ENCODE measurements around the gene GARIN3.
"Not testable (repeated sequence)": the region's sequence is repeated elsewhere in the genome, so short reads cannot be mapped to it uniquely, and the experiment has no call there.

GARIN3 gene

DNA sequence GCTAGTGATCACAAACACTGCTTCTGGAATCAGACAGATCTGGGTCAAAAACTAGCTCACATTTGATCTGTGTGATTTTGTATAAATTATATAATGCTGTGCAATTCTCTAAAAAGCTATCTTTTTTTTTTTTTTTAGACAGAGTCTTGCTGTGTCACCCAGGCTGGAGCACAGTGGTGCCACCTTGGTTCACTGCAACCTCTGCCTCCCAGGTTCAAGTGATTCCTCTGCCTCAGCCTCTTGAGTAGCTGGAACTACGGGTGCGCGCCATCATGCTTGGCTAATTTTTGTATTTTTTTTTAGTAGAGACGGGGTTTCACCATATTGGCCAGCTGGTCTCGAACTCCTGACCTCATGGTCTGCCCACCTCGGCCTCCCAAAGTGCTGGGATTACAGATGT, 19.1 kb upstream of the GARIN3 start:
- not testable (repeated sequence) for DNase-seq (ENCODE audit: low spot score)

DNA sequence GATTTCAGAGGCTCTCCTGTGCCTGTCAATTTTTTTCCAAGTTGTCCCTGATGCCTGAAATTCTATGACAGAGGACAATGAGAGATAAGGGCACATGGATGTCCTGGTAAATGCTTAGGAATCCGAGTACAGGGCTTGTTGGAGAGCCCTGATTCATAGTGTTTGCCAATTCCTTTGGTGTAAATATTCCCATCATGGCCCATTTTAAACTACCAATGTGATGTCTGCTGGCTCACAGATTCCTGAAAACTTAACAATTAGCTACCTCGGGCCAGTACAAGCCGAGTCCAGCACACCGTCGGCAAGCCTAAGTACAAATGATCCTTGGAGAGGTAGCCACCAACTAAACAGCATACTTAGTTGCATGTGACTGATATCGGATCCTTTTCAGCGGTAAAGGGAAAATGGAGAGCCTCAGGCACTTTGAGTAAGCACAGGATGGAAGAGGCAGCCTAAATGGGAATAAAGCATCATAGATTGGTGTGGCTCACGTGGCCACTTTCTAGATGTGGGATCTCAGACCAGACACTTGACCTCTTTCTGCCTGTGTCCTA, 18.1 kb upstream of the GARIN3 start:
- DNase-seq (ENCODE audit: low spot score): no peak

DNA sequence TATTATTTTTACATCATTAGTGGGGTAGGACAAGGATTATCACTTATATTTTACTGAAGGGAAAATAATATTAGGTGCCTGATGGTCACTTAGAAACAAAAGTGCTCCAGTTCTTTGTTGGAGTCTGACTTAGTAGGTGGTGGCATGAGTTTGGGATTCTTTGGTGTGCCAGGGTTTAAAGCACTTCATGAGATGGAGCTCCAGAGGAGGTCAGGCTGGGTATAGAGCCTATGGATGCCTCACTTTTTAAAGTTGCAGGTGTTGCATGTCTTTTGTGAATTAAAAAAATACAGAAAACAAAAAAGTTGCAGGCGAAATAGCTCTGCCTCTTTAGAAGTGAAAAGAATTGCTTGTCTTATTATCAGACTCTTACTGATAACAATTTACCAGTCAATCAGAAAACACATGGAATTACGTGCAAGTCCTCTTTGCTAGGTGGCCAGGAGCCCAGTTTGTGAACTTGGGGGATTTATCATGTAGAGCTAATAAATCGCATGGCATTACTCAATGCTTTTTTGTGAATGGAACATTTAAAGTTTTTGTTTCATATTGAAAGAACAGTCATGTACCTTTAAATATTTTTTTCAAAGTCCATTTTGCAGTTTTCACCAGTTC, 16.2 kb upstream of the GARIN3 start:
- DNase-seq (ENCODE audit: low spot score): no peak

DNA sequence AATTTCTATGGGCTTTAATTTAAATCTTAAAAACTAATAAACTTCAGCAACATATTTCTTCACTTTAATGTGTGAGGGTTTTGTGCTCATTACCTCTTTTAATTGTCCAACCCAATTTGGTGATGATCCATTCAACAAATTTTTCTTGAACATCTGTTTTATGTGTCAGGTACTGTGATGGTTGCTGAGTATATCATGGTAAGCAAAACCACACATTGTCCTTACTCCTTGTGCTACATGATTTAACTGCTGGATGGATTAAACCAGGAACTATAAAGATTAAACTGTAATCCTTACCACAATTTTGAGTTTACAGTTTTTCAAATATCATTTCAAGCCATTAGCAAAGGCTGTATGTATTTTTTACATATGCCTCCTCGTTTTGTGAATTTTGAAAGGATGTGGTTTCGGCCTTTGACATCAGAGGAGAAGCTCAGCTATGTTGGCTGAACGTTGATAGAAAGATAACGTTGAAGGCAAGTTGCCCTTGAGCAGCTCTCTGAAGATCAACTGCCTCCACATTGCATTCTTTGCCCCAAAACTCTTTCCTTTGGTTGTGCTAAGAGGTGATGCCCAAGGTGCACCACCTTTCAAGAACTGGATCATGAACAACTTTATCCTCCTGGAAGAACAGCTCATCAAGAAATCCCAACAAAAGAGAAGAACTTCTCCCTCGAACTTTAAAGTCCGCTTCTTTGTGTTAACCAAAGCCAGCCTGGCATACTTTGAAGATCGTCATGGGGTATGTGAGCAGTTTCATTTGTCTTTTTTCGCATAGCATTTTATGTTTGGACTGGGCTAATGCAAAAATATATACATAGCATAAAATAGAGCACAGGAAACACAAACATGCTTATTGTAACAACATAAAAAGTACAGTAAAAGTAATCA, 14.6 kb upstream of the GARIN3 start, which contains the start of gene ITK:
ITK (plus strand) TSS at position 467 of the 891 bp plus-strand sequence; CDS start at position 605, 138 bp downstream.
- no peak for DNase-seq (ENCODE audit: low spot score)

DNA sequence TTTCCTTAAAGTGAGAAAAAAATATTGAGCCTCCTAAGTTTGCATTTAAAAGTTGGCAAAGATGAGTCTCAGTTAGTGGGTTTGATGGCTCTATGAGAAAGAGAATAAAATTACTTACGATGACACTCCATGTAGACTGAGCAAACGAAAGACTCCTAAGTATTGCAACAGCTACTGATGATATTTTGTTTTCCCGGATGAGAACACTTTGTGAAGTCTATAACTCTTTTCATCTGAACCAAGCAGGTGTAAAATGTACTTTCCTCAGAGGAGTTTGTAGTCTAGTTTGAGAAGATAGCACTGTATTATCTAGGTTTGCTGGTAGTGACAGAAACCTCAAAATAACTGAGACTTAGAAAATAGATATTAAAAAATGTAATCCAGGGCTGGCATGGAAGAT, 12.9 kb upstream of the GARIN3 start:
- no peak for DNase-seq (ENCODE audit: low spot score)

DNA sequence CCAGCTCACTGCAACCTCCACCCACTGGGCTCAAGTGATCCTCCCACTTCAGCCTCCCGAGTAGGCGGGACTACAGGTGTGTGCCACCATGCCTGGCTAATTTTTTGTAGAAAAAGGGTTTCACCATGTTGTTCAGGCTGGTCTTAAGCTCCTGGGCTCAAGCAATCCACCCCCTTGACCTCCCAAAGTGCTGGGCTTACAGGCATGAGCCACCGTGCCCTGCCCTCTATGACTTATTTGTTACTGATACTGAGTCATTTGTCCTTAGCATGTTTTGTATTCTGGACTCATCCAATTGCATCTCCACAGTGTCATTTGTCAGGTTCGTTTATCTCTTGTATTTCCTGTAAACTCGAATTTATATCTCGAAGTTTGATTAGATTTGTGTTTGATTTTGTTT, 11.9 kb upstream of the GARIN3 start:
- DNase-seq (ENCODE audit: low spot score): no peak

DNA sequence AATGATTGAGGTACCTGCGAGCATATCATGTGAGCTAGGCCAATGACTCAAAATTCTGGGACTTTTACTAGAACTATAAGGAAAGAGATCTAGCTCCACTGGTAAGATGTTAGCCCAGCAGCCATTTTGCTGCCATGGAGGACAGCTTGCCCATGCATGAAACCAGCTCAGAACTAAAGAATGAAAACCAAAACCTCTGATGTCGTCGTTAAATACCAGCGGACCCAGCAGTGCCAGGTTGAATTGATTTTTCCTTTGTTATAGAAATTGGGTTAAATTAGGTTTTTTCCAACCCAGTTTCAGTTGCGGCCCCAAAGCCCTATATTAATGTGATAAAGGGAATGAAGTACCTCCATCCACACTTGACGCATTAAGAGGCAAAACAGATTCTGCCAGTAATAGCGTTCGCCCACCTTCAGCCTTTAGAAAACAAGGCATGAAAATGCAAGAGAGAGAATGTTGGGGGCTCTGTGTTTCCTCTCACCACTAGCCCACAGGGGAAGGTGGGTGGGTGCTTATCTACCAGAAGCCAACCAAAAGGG, 9.1 kb upstream of the GARIN3 start:
- DNase-seq (ENCODE audit: low spot score): no peak

DNA sequence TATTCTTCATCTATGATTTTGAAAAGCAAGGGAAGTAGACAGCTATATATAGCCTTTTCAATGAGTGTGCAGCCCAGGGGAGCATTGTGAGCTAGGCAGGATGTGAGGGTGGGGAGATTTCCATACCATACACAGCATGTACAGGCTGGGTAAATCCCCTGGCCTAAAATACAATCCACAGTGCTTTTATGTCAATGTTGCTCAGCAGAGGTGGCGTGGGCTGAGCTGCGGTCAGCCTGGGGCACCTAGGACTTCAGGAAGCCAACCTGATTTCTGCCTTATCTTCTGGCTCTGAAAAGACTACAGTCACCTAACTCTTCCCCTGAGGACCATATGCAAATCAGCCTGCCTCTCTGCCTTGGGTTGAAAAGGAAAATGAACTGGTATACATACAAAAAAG, 6.3 kb upstream of the GARIN3 start:
- DNase-seq (ENCODE audit: low spot score): no peak

DNA sequence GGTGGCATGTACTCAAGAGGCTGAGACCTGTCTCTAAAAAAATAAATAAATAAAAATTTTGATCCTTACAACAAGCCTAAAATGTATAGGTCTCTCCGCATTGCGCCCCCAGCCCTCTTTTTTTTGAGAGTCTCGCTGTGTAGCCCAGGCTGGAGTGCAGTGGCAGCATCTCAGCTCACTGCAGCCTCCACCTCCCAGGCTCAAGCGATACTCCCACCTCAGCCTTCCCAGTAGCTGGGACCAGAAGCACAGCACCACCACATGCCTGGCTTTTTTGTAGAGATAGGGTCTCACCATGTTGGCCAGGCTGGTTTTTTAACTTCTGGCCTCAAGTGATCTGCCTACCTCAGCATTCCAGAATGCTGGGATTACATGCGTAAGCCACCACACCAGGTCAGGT, 2.2 kb upstream of the GARIN3 start:
- DNase-seq (ENCODE audit: low spot score): no peak

DNA sequence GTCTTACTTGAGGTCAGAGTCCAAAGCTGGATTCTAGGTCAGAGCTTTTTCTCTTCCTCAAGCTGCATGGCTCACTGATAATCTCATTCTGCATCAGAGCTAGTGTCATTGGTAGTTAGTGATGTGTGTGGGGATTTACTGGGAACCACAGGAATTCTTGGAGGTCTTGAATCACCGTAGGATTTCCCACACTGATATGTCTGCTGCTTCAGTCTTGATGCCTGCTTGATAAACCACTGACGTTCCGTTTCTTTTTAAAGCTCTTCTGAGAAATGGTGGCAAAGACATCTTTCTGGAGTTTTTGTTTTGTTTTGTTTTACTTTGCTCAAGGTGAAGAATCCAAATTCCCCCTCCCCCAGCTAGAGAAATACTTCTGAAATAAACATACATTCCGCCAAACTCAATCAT, 1.2 kb upstream of the GARIN3 start:
- DNase-seq (ENCODE audit: low spot score): no peak

DNA sequence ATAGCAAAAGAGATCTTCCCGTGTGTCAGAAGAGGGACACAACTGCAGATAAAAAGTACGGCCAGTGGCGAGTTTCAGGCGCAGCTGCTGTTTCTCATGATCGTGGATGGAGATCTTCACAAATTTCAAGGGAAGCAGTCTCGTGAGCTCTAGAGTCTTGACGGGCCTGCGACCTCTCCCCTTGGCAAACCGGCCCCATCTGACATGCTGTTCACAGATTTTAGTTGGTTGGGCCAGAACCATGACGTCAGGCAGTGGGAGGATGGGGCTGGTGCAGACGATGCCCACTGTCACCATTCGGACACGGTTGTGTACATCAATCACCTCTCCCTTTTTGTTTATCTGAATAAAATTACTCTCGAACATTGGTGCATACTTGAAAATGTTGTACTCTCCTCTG, 396 bp downstream of the GARIN3 start:
- DNase-seq (ENCODE audit: low spot score): no peak

DNA sequence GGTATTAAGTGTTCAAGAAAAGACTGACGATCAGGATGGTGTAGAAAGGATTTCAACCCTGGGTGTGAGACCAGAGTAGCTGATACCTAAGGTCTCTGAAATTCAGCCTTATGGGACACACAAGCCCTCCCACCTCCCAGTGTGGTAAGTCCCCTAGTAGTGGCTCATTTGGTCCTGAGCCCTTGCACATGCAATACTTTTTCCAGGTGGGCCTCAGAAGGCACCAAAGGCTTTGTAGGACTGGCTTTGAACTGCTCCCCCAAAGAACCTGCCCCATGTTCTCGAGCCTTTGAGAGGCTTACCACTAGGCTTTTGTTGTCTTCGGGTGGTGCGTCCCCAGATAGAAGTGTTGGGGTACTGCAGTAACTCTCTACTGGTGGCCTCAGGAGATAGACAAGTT, 803 bp downstream of the GARIN3 start:
- no peak for DNase-seq (ENCODE audit: low spot score)

DNA sequence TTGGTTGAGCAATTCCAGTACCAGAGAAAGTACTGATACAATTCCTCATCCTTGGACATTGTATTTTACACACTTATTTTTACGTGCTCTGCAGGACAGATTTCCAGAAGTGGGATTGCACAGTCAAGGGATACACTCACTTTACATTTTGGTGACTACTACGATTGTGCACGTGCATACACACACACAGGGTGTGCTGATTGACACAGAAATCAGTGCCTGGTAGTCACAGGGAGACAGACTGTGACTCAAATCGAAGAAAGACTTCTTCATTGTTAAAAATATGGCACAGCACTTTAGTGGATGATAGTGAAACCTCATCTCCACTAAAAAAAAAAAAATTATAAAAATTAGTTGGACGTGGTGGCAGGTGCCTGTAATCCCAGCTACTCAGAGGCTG, 1.5 kb downstream of the GARIN3 start:
- DNase-seq (ENCODE audit: low spot score): no peak

DNA sequence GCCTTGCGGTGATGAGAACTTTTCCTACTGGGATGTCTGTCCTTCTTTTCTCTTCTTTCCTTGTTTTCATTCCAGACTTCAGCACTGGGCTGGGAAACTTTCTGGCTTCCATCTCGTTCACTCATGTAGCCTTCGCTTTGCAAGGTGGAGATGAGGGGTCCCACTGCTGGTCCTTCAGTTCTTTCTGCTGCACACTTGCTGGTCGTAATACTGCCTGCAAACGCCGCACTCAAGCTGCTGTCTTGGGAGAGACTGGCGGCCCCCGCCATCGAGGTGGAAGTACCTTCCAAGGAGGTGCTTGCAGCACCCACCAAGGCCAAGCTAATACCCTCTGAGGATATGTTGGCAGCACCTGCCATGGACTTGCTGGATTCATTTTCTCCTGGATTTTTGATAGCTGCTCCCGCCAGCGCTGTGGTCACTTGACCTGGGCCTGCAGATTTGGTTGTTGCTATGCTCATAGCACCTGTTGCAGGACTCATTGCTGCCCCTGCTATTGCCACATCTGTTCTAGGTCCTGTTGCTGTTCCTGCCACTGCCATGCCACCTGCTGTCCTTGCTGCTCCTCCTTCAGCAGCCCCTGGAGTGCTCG, 3.0 kb downstream of the GARIN3 start:
- DNase-seq (ENCODE audit: low spot score): no peak

DNA sequence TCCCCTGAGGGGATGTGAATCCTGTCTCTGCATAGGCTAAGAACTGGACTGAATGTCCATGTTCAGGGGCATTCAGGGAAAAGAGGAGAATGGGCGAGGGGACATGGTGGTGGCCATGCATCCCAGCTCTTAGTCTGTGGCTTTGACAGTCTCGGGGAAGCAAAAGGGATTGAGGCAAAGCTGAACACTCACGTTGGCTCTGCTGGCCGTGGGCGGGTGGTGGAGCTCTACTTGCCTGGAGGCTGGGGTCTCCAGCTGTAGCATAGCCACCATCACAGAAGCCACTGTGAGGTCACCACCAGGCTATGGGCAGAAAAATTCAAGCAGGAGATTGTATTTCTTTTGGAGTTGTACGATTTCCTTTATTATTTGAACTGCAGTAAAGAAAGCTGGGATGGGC, 4.1 kb downstream of the GARIN3 start:
- no peak for DNase-seq (ENCODE audit: low spot score)

DNA sequence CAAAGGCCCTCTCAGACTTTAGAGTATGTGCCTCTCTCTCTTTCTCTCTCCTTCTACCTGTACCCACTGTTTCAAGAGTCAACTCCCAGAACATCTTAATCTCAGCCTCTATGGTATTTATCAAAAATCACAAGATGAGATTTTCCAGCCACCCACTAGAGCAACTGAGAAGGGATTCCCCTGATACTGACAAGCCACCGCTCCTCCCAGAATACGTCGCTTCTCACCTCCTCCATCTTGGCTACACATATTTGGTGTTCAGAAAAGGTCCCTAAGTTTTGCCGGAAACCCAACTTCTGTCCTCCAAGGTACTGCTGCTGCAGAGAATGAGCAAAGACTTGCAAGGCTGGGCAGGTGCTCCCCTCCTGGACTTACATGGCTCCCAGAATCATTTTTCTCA, 6.1 kb downstream of the GARIN3 start:
- DNase-seq (ENCODE audit: low spot score): no peak

DNA sequence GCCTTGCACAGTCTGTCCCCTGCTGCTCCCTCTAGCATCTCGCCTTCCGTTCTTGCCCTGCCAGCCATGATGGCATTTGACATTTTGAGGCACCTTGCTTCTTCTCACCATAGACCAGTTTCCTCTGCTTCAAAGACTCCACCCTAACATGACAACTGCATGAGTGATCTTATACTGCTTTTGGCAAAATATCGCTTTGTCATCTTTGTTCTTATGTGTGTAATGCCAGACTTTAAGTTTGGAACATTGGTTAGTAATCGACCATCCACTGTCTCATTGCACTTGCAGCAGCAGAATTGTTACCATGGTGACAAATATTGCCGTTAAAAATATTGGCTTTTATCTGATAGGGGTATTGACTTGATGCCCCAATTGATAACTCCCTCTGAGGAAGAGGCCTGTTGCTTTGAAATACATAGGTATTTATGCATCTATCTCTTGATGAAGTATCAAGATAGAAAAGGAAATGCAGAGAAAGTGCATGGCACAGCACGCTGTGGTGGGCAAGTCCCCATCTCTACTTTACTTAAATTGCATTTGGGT, 6.8 kb downstream of the GARIN3 start:
- no peak for DNase-seq (ENCODE audit: low spot score)

DNA sequence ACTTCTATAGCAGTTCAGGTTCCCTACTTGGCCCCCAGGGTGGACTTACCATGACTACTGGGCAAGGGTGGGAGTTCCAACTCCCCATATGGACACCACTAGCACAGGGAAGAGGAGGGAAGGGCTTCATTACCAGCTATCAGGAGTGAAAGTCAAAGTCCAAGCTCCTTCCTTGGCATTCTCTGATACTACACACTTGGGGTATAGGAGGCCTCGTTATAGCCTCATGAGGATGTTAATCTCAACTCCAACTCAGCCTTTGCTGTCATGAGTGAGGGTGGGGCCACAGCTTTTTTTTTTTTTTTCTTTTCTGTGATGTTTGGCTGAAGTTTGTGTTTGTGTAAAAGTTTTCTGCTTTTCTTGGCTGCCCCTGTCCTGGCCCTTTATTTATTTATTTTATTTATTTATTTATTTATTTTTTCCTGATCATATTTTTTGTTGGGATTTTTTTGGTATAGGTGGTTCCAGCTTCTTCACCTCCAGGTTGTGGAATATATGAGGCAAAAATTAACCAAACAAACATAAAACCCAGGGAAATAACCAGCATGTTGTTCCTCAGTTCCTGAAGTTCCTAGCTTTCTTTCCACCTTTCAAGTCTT, 8.7 kb downstream of the GARIN3 start:
- no peak for DNase-seq (ENCODE audit: low spot score)

DNA sequence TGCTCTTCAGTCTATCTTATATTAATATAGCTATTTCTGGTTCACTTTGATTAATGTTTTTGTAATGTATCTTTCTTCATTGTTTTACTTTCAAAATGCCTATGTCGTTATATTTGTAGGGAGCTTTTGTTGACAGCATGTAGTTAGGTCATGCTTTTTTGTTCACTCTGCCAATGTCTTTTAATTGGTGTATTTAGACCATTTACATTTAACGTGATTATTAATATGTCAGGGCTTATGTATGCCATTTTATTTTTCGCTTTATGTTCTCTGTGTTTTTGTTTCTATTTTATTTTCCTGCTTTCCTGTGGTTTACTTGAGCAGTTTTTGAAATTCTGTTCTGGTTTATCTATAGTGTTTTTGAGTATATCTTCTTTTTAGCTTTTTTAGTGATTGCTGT, 10.8 kb downstream of the GARIN3 start:
- no peak for DNase-seq (ENCODE audit: low spot score)

DNA sequence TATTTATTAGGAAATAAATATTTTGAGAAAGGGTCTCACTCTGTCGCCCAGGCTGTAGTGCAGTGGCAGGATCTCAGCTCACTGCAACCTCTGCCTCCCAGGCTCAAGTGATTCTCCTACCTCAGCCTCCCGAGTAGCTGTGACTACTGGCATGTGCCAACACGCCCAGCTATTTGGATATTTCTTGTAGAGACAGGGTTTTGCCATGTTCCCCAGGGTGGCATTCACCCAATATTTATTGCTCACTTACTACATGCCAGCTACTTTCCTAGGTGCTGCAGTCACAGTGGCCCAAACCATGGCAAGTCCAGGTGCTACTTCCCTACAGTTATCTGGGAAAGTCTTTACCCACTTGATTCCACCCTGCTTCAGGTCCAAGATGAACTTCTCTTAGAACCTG, 15.1 kb downstream of the GARIN3 start:
- no peak for DNase-seq (ENCODE audit: low spot score)

DNA sequence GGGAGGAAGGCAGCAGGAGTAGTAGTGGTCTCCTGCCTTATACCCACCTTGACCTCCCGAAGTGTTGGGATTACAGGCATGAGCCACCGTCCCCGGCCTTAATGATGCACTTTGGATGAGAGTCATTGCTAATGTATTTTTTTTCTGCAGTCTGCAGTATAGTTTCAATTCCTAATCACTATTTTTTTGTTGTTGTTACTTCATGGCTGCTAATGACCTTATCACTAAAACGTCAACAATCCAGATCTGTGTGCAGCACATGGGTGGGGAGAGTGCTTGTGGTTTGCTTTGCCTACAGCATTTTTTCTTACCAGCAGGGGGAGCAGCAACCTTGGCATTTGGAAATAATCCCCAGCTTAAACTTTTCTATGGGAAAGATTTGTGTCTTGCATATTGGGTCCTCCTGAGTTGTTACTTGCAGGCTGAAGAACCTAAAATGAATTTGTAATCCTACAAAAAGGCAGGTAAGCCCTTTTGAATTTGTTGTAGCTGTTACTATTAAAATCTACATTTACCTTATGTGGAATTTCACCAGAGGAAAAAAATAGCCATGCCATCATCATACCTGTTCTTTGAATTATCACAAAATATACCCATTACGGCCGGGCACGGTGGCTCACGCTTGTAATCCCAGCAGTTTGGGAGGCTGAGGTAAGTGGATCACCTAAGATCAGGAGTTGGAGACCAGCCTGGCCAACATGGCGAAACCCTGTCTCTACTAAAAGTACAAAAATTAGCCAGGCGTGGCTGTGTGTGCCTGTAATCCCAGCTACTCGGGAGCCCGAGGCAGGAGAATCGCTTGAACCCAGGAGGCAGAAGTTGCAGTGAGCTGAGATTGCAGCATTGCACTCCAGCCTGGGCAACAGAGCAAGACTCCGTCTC, 17.1 kb downstream of the GARIN3 start:
- peak; percentile 71 for DNase-seq (ENCODE audit: low spot score)
